LNCaP clone FGC (cell line): ENCODE measurements around the gene PSME2.

Experiments used
- DNase-seq: peaks from one replicate; pipeline ENCODE4 v3.0.0-alpha.2; 2011; ENCODE audit warnings: low read depth
- H3K4me3 ChIP-seq: 2 replicates; pipeline ENCODE4 v1.5.1; 2011; ENCODE audit warnings: mild to moderate bottlenecking, low read depth, low read length, control low read depth
- CTCF ChIP-seq: IDR thresholded peaks from 2 replicates; pipeline ENCODE4 v1.5.1; 2012; ENCODE audit warnings: mild to moderate bottlenecking; ENCODE audit not compliant: control insufficient read depth, insufficient read depth; ENCODE audit errors: extremely low read depth

Gene PSME2

GRCh38 chr14:24129410-24129998 is 16.9 kb downstream of the PSME2 start:
- no peak for TF ChIP-seq CTCF
- no peak for DNase-seq
- H3K4me3 ChIP-seq, result no peak overlapping the region

DNA sequence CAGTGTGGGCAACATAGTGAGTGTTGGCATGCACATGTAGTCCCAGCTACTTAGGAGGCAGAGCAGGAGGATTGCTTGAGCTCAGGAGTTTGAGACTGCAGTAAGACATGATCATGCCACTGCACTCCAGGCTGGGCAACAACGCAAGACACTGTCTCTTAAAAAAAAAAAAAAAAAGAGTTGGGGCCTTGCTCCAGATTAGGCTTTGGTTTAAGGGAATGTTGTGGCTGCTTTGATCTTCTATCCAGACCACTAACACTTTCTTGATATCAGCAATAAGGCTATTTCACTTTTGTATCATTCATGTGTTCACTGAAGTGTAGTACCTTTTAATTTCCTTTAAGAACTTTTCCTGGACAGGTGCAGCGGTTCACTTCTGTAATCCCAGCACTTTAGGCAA is 18.7 kb downstream of the PSME2 start:
- H3K4me3 ChIP-seq, result no peak overlapping the region
- TF ChIP-seq CTCF, result no peak
- no peak for DNase-seq

- DNase-seq, result no peak
- no peak overlapping the region for H3K4me3 ChIP-seq
- no peak for TF ChIP-seq CTCF
Measured at GRCh38 chr14:24126939-24127338, 19.5 kb downstream of the PSME2 start.

GRCh38 chr14:24123424-24124417 is 22.7 kb downstream of the PSME2 start:
- TF ChIP-seq CTCF, result no peak
- DNase-seq, result no peak
- H3K4me3 ChIP-seq, result no peak overlapping the region

GRCh38 chr14:24122898-24123297 is 23.5 kb downstream of the PSME2 start:
- no peak overlapping the region for H3K4me3 ChIP-seq
- no peak for DNase-seq
- TF ChIP-seq CTCF, result no peak

DNA sequence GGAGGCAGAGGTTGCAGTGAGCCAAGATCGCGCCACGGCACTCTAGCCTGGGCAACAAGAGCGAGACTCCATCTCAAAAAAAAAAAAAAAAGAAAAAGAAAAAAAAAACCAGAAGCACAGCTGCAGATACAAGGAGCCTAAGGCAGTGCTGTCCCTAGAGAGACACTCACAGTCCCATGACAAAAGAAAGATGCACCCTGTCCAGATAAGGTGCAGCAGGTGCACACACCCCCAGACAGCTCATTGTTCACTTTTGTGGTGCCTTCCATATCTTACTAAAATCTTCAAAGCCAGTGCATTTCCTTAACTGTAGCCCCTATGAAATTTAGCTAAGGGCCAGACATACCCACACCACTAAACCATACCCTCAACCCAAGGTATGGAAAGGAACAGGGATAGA is 24.0 kb downstream of the PSME2 start:
- no peak for DNase-seq
- TF ChIP-seq CTCF, result no peak
- H3K4me3 ChIP-seq, result no peak overlapping the region
